ENCODE measurements around the gene ENPP4. TPM values are rescaled to one million over a fixed set of nuclear protein-coding genes. Genes with fewer than 3 reads are reported as not detected.

Gene ENPP4
- total RNA-seq, 2 experiments from 2014 or later: 7.1 to 9.2 TPM

DNA sequence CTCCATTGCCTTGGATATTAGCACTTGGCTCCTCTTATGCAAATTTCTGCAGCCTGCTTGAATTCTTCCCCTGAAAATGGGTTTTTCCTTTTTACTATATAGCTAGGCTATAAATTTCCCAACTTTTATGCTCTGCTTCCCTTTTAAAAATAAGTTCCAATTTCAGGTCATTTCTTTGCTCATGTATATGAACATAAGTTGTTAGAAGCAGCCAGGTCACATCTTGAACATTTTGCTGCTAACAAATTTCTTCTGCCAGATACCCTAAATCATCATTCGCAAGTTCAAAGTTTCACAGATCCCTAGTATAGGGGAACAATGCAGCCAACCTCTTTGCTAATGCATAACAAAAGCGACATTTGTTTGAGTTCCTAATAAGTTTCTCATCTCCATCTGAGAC is 34.5 kb upstream of the ENPP4 start:
- no peaks in the 10 kb centered on the region for H3K36me3 ChIP-seq (ENCODE audit: insufficient read depth, low read length)
- TF ChIP-seq EZH2phosphoT487 (IDR thresholded peaks at IDR 0.05; ENCODE audit: borderline replicate concordance, low read depth, low read length): no peak
- TF ChIP-seq, protein P1, sequence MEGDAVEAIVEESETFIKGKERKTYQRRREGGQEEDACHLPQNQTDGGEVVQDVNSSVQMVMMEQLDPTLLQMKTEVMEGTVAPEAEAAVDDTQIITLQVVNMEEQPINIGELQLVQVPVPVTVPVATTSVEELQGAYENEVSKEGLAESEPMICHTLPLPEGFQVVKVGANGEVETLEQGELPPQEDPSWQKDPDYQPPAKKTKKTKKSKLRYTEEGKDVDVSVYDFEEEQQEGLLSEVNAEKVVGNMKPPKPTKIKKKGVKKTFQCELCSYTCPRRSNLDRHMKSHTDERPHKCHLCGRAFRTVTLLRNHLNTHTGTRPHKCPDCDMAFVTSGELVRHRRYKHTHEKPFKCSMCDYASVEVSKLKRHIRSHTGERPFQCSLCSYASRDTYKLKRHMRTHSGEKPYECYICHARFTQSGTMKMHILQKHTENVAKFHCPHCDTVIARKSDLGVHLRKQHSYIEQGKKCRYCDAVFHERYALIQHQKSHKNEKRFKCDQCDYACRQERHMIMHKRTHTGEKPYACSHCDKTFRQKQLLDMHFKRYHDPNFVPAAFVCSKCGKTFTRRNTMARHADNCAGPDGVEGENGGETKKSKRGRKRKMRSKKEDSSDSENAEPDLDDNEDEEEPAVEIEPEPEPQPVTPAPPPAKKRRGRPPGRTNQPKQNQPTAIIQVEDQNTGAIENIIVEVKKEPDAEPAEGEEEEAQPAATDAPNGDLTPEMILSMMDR (conservative IDR thresholded peaks at IDR 0.05; ENCODE audit: low read length): no peak
- no peaks in the 10 kb centered on the region for H3K9me2 ChIP-seq (ENCODE audit: insufficient read depth, low read length)
- ChIA-PET POLR2A (no interaction called here), CTCF (ENCODE audit: unreplicated experiment) (no interaction called here)
- DNase-seq (ENCODE audit: low spot score): no peak
- intact Hi-C loops (cut with micrococcal nuclease; ENCODE audit: unreplicated experiment): loop anchor here (10.0 kb wide), 2 partner anchors 400 to 690 kb away; partner anchors contain the start of gene RCAN2
- H3K27ac ChIP-seq (ENCODE audit: low read depth, low read length, poor library complexity, severe bottlenecking): no peak overlapping the region
- H3K4me1 ChIP-seq (ENCODE audit: insufficient read depth, low read length, poor library complexity, severe bottlenecking): no peaks in the 10 kb centered on the region
- H2AFZ ChIP-seq (ENCODE audit: low read length): no peak overlapping the region
- no TSS peak for BruUV-seq (replicated peaks)
- H3K4me2 ChIP-seq (ENCODE audit: low read length): no peak overlapping the region
- H3K79me2 ChIP-seq (ENCODE audit: insufficient read depth, low read depth, low read length): no peaks in the 10 kb centered on the region
- H3K9me3 ChIP-seq (ENCODE audit: low read length): no peaks in the 10 kb centered on the region
- no peak overlapping the region for H3K4me3 ChIP-seq (ENCODE audit: low read depth, low read length, poor library complexity, severe bottlenecking)
- no peaks in the 10 kb centered on the region for H4K20me1 ChIP-seq (ENCODE audit: insufficient read depth, low read length)

- Histone ChIP-seq H3K4me3 (ENCODE audit: low read depth, low read length, poor library complexity, severe bottlenecking) (no peak overlapping the region), H3K9me3 (ENCODE audit: low read length) (no peaks in the 10 kb centered on the region), H3K4me2 (ENCODE audit: low read length) (no peak overlapping the region), H3K79me2 (ENCODE audit: insufficient read depth, low read depth, low read length) (no peaks in the 10 kb centered on the region), H4K20me1 (ENCODE audit: insufficient read depth, low read length) (no peaks in the 10 kb centered on the region), H2AFZ (ENCODE audit: low read length) (no peak overlapping the region), H3K9me2 (ENCODE audit: insufficient read depth, low read length) (no peaks in the 10 kb centered on the region), H3K4me1 (ENCODE audit: insufficient read depth, low read length, poor library complexity, severe bottlenecking) (no peaks in the 10 kb centered on the region), H3K36me3 (ENCODE audit: insufficient read depth, low read length) (no peaks in the 10 kb centered on the region), H3K27ac (ENCODE audit: low read depth, low read length, poor library complexity, severe bottlenecking) (no peak overlapping the region)
- intact Hi-C loops (cut with micrococcal nuclease; ENCODE audit: unreplicated experiment): loop anchor here (10.0 kb wide), 2 partner anchors 397 to 687 kb away; partner anchors contain the start of gene RCAN2
- TF ChIP-seq EZH2phosphoT487 (IDR thresholded peaks at IDR 0.05; ENCODE audit: borderline replicate concordance, low read depth, low read length): no peak
- TF ChIP-seq, protein P1 (conservative IDR thresholded peaks at IDR 0.05; ENCODE audit: low read length): no peak
- ChIA-PET POLR2A (no interaction called here), CTCF (ENCODE audit: unreplicated experiment) (no interaction called here)
- no TSS peak for BruUV-seq (replicated peaks)
- no peak for DNase-seq (ENCODE audit: low spot score)
Observed at GRCh38 chr6:46097366-46097765, 32.4 kb upstream of the ENPP4 start.

- DNase-seq (ENCODE audit: low spot score): no peak
- intact Hi-C loops (cut with micrococcal nuclease; ENCODE audit: unreplicated experiment): loop anchor here (10.0 kb wide), 2 partner anchors 396 to 686 kb away; partner anchors contain the start of gene RCAN2
- no peak overlapping the region for H3K4me2 ChIP-seq (ENCODE audit: low read length)
- POLR2A ChIA-PET: no interaction called here
- no peaks in the 10 kb centered on the region for H3K36me3 ChIP-seq (ENCODE audit: insufficient read depth, low read length)
- no peak overlapping the region for H3K4me3 ChIP-seq (ENCODE audit: low read depth, low read length, poor library complexity, severe bottlenecking)
- H3K27ac ChIP-seq (ENCODE audit: low read depth, low read length, poor library complexity, severe bottlenecking): no peak overlapping the region
- no TSS peak for BruUV-seq (replicated peaks)
- H3K9me2 ChIP-seq (ENCODE audit: insufficient read depth, low read length): no peaks in the 10 kb centered on the region
- no peaks in the 10 kb centered on the region for H3K9me3 ChIP-seq (ENCODE audit: low read length)
- CTCF ChIA-PET (ENCODE audit: unreplicated experiment): no interaction called here
- no peaks in the 10 kb centered on the region for H4K20me1 ChIP-seq (ENCODE audit: insufficient read depth, low read length)
- H2AFZ ChIP-seq (ENCODE audit: low read length): no peak overlapping the region
- no peaks in the 10 kb centered on the region for H3K79me2 ChIP-seq (ENCODE audit: insufficient read depth, low read depth, low read length)
- H3K4me1 ChIP-seq (ENCODE audit: insufficient read depth, low read length, poor library complexity, severe bottlenecking): no peaks in the 10 kb centered on the region
- TF ChIP-seq, protein P1 (conservative IDR thresholded peaks at IDR 0.05; ENCODE audit: low read length): no peak
- no peak for TF ChIP-seq EZH2phosphoT487 (IDR thresholded peaks at IDR 0.05; ENCODE audit: borderline replicate concordance, low read depth, low read length)
Observed at GRCh38 chr6:46098678-46099077, 31.1 kb upstream of the ENPP4 start.
